ENCODE measurements around the gene GTF2H4.

DNA sequence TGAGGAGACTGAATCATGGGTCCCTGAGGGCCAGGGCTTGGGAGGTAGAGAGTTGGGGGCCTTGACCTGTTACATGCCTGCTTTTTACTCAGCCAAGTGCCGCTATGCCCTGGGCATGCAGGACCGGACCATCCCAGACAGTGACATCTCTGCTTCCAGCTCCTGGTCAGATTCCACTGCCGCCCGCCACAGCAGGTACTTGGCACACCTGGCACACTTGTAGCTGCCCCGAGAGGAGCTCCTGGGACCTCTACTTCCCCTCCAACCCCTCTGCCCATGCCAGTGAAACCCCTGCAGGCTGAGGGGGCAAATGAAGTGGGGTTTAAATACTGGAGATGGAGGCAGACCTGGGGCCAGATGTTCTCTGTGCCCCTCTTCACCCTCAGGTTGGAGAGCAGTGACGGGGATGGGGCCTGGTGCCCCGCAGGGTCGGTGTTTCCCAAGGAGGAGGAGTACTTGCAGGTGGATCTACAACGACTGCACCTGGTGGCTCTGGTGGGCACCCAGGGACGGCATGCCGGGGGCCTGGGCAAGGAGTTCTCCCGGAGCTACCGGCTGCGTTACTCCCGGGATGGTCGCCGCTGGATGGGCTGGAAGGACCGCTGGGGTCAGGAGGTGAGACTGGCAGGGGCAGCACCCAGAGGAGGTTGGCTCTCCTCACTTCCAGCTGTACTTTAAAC is 19.1 kb upstream of the GTF2H4 start:
- TF ChIP-seq POLR2A (IDR thresholded peaks at IDR 0.05) (no peak), POLR2AphosphoS5 (IDR thresholded peaks at IDR 0.05) (no peak)
- TF ChIP-seq, protein P1, sequence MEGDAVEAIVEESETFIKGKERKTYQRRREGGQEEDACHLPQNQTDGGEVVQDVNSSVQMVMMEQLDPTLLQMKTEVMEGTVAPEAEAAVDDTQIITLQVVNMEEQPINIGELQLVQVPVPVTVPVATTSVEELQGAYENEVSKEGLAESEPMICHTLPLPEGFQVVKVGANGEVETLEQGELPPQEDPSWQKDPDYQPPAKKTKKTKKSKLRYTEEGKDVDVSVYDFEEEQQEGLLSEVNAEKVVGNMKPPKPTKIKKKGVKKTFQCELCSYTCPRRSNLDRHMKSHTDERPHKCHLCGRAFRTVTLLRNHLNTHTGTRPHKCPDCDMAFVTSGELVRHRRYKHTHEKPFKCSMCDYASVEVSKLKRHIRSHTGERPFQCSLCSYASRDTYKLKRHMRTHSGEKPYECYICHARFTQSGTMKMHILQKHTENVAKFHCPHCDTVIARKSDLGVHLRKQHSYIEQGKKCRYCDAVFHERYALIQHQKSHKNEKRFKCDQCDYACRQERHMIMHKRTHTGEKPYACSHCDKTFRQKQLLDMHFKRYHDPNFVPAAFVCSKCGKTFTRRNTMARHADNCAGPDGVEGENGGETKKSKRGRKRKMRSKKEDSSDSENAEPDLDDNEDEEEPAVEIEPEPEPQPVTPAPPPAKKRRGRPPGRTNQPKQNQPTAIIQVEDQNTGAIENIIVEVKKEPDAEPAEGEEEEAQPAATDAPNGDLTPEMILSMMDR (IDR thresholded peaks at IDR 0.05): no peak
